Fibroblast of peridontal ligament (primary cell): ENCODE measurements around the gene HTR1B.

Experiments
- DNase-seq: peaks from one replicate; pipeline ENCODE4 v3.0.0-alpha.2; 2010; ENCODE audit errors: extremely low read depth

HTR1B gene

GRCh38 chr6:77456531-77457248 lies 6.6 kb downstream of the HTR1B start:
- peak; percentile 98 for DNase-seq

GRCh38 chr6:77455271-77455670 lies 8.0 kb downstream of the HTR1B start:
- DNase-seq = peak; percentile 54

GRCh38 chr6:77454386-77454785 lies 8.9 kb downstream of the HTR1B start:
- no peak for DNase-seq

- DNase-seq = no peak
These were observed 11.8 kb downstream of the HTR1B start for GRCh38 chr6:77451466-77451865.

GRCh38 chr6:77450924-77451323 lies 12.4 kb downstream of the HTR1B start:
- peak; percentile 62 for DNase-seq

GRCh38 chr6:77448546-77448945 lies 14.7 kb downstream of the HTR1B start:
- no peak for DNase-seq

- DNase-seq = peak; percentile 76
These were observed 16.0 kb downstream of the HTR1B start for GRCh38 chr6:77447254-77447653.

GRCh38 chr6:77446249-77446648 lies 17.0 kb downstream of the HTR1B start:
- no peak for DNase-seq

- DNase-seq = no peak
These were observed 18.1 kb downstream of the HTR1B start for GRCh38 chr6:77445214-77445613.

- DNase-seq = peak; percentile 33
These were observed 22.9 kb downstream of the HTR1B start for GRCh38 chr6:77440206-77440976.

GRCh38 chr6:77433888-77434287 lies 29.4 kb downstream of the HTR1B start:
- DNase-seq = no peak

GRCh38 chr6:77430504-77430903 lies 32.8 kb downstream of the HTR1B start:
- DNase-seq = no peak

- peak; percentile 63 for DNase-seq
These were observed 37.6 kb downstream of the HTR1B start for GRCh38 chr6:77425671-77426070.

- DNase-seq = no peak
These were observed 38.1 kb downstream of the HTR1B start for GRCh38 chr6:77425216-77425615.

- DNase-seq = no peak
These were observed 38.5 kb downstream of the HTR1B start for GRCh38 chr6:77424761-77425160.

GRCh38 chr6:77416839-77417238 lies 46.5 kb downstream of the HTR1B start:
- no peak for DNase-seq

- no peak for DNase-seq
These were observed 47.6 kb downstream of the HTR1B start for GRCh38 chr6:77415706-77416105.
